Urinary bladder (tissue), 4 donors: Measurements from ENCODE around the gene FCHSD2. TPM values are rescaled to one million over a fixed set of nuclear protein-coding genes. Genes with fewer than 3 reads are reported as not detected.
"Not testable (repeated sequence)": the region's sequence is repeated elsewhere in the genome, so short reads cannot be mapped to it uniquely, and the experiment has no call there.

ENCODE experiments used
- DNase-seq: peaks from one replicate; pipeline ENCODE4 v3.0.0-alpha.2; 2015; ENCODE audit errors: extremely low spot score
- H3K27ac ChIP-seq: one replicate; pipeline ENCODE4 v1.5.1; 2013; ENCODE audit warnings: low read depth, mild to moderate bottlenecking, moderate library complexity
- H3K36me3 ChIP-seq: one replicate; pipeline ENCODE4 v1.6.1; 2013; ENCODE audit warnings: mild to moderate bottlenecking, moderate library complexity; ENCODE audit not compliant: insufficient read depth
- H3K4me1 ChIP-seq: one replicate; pipeline ENCODE4 v1.6.1; 2013; ENCODE audit warnings: mild to moderate bottlenecking, moderate library complexity; ENCODE audit not compliant: insufficient read depth
- H3K4me3 ChIP-seq: one replicate; pipeline ENCODE4 v1.5.1; 2013; ENCODE audit warnings: low read depth, low read length
- WGBS: extraction: QIAGEN DNeasy Blood & Tissue Kit; methylation state at CpG from one replicate; pipeline ENCODE4 v1.1.7; 2013; 5-methylcytosine and 5-hydroxymethylcytosine counted together
- polyA plus RNA-seq: library from polyadenylated mRNA; stranded (reverse); fragments of 200-250 nt; gene quantifications from one replicate; pipeline ENCODE4 v1.2.3, GENCODE V29; 2013
- total RNA-seq: library from RNA; depleted of rRNA; stranded (reverse); fragments of >200 nt; gene quantifications from one replicate; pipeline ENCODE4 v1.2.3, GENCODE V29; 2014
- donor health status: healthy with polysubstance abuse.
- donor health status: healthy.

The FCHSD2 gene
- total and polyA plus RNA-seq, 2 donors, result 21.4 to 40.5 TPM

DNA sequence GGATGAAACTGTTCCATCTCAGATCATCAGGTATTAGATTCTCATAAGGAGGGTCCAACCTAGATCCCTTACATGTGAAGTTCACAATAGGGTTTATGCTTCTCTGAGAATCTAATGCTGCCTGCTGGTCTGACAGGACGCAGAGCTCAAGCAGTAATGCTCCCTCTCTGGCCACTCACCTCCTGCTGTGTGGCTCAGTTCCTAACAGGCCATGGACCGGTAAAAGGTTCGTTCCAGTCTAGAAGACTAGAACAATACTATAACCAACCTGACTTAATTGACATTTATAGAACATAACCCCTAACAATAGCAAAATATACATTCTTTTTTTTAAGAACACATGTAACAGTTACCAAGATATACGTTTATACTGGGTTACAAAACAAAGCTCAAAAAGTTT lies 282.1 kb downstream of the FCHSD2 start:
- Histone ChIP-seq H3K4me1 (no peaks in the 10 kb centered on the region), H3K4me3 (no peak overlapping the region), H3K27ac (no peak overlapping the region), H3K36me3 (no peaks in the 10 kb centered on the region)
- DNase-seq, result no peak
- 91% methylated on average over 4 of the region's 4 CpGs for WGBS

DNA sequence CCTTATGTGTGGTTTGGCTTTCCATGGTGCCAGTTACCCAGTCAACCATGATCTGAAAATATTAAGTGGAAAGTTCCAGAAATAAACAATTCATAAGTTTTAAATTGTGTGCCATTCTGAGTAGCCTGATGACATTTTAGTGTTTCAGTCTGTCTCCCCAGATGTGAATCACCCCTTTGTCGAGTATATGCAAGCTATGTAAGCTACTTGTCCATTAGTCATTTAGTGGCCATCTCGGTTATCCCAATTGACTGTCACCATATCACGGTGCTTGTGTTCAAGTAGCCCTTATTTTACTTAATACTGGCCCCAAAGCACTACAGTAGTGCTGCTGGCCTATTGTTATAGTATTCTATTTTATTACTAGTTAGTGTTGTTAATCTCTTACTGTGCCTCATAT lies 283.0 kb downstream of the FCHSD2 start:
- no peak for DNase-seq
- 88% methylated on average over 3 of the region's 3 CpGs for WGBS
- Histone ChIP-seq H3K27ac (no peak overlapping the region), H3K4me3 (no peak overlapping the region), H3K4me1 (no peaks in the 10 kb centered on the region), H3K36me3 (no peaks in the 10 kb centered on the region)

GRCh38 chr11:72858267-72858666 lies 283.9 kb downstream of the FCHSD2 start:
- H3K36me3 ChIP-seq, H3K4me3 ChIP-seq, DNase-seq, H3K27ac ChIP-seq, H3K4me1 ChIP-seq: not testable (repeated sequence)
- over 99% methylated on average over 2 of the region's 2 CpGs for WGBS

DNA sequence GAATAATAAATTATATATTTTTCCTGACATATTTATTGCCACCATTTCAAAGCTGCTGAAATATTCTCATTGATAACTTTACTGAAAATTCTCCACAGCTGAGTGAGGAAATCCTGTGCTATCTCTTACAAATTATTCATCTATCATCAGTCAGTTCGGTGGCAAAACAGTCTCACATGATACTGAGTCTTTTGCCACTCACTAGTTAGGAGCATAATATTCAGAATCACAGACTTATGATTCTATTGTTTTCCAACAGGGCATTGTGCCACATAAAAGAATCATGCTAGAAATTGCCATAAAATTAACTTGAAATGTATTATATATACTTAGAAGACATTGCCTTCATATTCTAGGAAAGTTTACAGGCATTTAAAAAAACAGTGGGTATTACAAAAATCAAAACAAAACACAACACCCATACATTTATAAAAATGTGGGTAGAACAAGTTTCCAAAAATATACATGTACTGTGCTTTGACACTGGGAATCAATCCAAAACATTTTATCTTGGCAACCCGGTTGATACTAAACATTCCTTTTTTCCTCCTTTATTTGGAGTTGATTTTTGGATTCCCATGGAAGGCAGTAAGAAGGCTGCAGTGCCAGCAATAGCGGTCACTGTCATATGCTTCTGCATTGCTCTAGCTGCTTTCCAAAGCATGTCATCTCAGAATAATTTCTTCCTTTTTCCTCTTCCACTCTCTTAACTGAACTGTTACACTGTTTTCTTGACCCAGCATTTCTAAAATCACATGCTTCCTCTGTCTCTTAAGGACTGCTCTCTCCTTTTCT lies 285.4 kb downstream of the FCHSD2 start:
- WGBS, result 13% methylated on average over 3 of the region's 3 CpGs
- Histone ChIP-seq H3K4me3 (no peak overlapping the region), H3K36me3 (no peaks in the 10 kb centered on the region), H3K4me1 (no peaks in the 10 kb centered on the region), H3K27ac (no peak overlapping the region)
- DNase-seq, result no peak

- Histone ChIP-seq H3K27ac (no peak overlapping the region), H3K4me3 (no peak overlapping the region), H3K36me3 (no peaks in the 10 kb centered on the region), H3K4me1 (no peaks in the 10 kb centered on the region)
- WGBS, result 53% methylated on average over 3 of the region's 3 CpGs
- DNase-seq, result no peak
Observed at GRCh38 chr11:72856065-72856464, 286.1 kb downstream of the FCHSD2 start.

- 90% methylated on average over 4 of the region's 4 CpGs for WGBS
- Histone ChIP-seq H3K4me1 (no peaks in the 10 kb centered on the region), H3K4me3 (no peak overlapping the region), H3K36me3 (no peaks in the 10 kb centered on the region), H3K27ac (no peak overlapping the region)
- DNase-seq, result no peak
Observed at GRCh38 chr11:72851726-72852125, 290.4 kb downstream of the FCHSD2 start.

DNA sequence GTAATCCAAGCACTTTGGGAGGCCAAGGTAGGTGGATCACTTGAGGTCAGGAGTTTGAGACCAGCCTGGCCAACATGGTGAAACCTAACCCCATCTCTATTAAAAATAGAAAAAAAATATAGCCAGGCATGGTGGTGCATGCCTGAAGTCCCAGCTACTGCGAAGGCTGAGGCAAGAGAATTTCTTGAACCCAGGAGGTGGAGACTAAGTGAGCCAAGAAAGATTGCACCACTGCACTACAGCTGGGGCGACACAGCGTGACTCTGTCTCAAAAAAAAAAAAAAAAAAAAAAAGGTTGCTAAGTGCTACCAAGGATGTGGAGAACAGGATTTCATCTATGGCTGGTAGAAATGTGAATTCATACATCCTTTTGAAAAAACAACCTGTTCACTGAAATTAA lies 291.3 kb downstream of the FCHSD2 start:
- Histone ChIP-seq H3K27ac (no peak overlapping the region), H3K4me3 (no peak overlapping the region), H3K4me1 (no peaks in the 10 kb centered on the region), H3K36me3 (no peaks in the 10 kb centered on the region)
- 88% methylated on average over 3 of the region's 3 CpGs for WGBS
- no peak for DNase-seq

DNA sequence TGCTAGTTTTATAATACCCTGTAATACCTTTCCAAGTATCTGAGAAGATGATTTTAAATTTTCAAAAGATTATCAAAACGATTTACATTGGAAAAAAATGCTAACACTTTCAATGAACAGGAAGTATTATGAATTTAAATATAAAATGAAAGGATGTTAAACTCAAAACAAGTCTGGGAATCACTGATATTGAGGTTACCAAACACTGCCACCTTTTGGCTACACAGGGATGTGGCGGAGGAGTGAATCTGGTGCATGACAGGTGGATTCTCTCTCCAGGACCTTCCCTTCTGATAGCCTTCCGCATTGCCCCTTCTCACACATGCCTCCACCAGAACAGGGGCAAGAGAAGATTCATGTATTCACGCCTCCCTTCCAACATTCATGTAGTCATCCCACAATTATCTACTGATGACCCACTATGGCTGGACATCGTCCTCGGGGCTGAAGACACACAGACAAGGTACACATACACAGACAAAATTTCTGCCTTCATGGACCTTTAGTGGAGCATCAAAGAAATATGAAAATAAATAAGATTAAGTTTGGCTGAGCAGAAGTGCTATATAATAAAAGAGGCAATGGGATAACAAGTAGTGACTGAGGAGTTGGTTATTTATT lies 293.2 kb downstream of the FCHSD2 start:
- WGBS, result 65% methylated on average over 6 of the region's 6 CpGs
- Histone ChIP-seq H3K27ac (no peak overlapping the region), H3K4me3 (no peak overlapping the region), H3K36me3 (no peaks in the 10 kb centered on the region), H3K4me1 (no peaks in the 10 kb centered on the region)
- DNase-seq, result no peak

- H3K27ac ChIP-seq, result no peak overlapping the region
- no peaks in the 10 kb centered on the region for H3K4me1 ChIP-seq
- no peak for DNase-seq
- no peaks in the 10 kb centered on the region for H3K36me3 ChIP-seq
- H3K4me3 ChIP-seq, result no peak overlapping the region
- WGBS, result 55% methylated on average over 4 of the region's 4 CpGs
Observed at GRCh38 chr11:72844356-72844755, 297.8 kb downstream of the FCHSD2 start.

DNA sequence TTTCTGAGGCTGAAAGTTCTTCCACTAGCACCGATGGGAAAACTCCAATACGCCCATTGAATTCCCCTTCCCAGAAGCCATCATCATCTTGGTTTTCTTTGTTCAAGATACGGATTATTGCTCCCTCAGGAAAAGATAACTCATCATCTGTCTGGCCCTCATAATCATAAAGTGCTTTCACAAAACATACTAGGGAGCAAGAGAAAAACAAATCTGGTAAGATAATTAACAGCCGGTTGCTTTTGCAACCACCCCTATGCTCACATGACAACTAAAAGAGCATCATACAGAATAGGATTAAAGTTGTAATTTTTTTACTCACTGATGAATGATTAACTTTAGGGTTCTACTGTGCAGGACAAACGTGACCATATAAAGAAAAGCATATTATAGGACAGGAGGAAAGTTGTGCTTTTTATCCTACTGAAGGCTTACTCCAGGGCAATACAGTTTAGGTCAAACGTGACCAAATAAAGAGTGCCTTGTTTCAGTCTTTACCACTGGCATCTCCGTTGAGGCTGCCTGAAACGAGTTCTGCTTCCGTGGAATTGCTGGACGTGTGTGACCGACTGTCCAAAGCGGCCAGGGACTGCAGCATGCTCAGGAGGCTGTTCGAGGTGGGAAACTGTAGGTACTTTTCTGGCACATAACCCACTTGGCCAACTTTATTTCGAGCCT lies 299.3 kb downstream of the FCHSD2 start:
- no peaks in the 10 kb centered on the region for H3K4me1 ChIP-seq
- DNase-seq, result no peak
- H3K27ac ChIP-seq, result no peak overlapping the region
- no peaks in the 10 kb centered on the region for H3K36me3 ChIP-seq
- no peak overlapping the region for H3K4me3 ChIP-seq
- 82% methylated on average over 14 of the region's 14 CpGs for WGBS

- Histone ChIP-seq H3K36me3 (no peaks in the 10 kb centered on the region), H3K27ac (no peak overlapping the region), H3K4me3 (no peak overlapping the region), H3K4me1 (no peaks in the 10 kb centered on the region)
- 76% methylated on average over 5 of the region's 5 CpGs for WGBS
- DNase-seq, result no peak
Observed at GRCh38 chr11:72842126-72842525, 300.0 kb downstream of the FCHSD2 start.

DNA sequence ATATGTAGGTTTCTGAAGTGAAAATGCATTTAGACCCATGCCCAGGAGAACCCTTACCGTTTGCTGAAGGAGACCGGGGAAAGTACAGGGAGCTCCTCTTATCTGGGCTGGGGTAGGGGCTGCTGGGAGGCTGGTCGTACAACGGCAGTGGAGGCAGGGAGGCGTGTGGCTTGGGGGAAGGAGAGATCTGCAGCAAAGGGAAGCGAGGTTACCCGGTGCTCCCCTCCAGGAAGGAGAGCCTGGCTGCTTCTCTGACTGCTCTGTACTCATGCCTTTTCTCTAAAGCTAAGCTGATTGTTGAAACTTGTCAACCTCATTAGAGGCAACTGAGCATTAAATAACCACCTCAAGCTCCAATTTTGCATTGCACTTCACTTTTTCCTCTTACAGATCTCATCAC lies 300.7 kb downstream of the FCHSD2 start:
- H3K4me3 ChIP-seq, result no peak overlapping the region
- WGBS, result 93% methylated on average over 7 of the region's 7 CpGs
- no peak overlapping the region for H3K27ac ChIP-seq
- no peaks in the 10 kb centered on the region for H3K4me1 ChIP-seq
- no peak for DNase-seq
- no peaks in the 10 kb centered on the region for H3K36me3 ChIP-seq

GRCh38 chr11:72840780-72841179 lies 301.3 kb downstream of the FCHSD2 start:
- H3K27ac ChIP-seq, result no peak overlapping the region
- DNase-seq, result no peak
- H3K4me3 ChIP-seq, result no peak overlapping the region
- WGBS, result 89% methylated on average over 4 of the region's 4 CpGs
- no peaks in the 10 kb centered on the region for H3K36me3 ChIP-seq
- H3K4me1 ChIP-seq, result no peaks in the 10 kb centered on the region

GRCh38 chr11:72838691-72839305 lies 303.3 kb downstream of the FCHSD2 start:
- no peak overlapping the region for H3K4me3 ChIP-seq
- DNase-seq, result no peak
- no peaks in the 10 kb centered on the region for H3K4me1 ChIP-seq
- WGBS, result 84% methylated on average over 4 of the region's 4 CpGs
- H3K36me3 ChIP-seq, result no peaks in the 10 kb centered on the region
- H3K27ac ChIP-seq, result no peak overlapping the region
